UCSD-AML1 (cell line): ENCODE measurements around the gene CANT1.
"Not testable (repeated sequence)": the region's sequence is repeated elsewhere in the genome, so short reads cannot be mapped to it uniquely, and the experiment has no call there.

Experiments used
- DNase-seq: peaks from one replicate; lab custom pipeline; 2025; ENCODE audit not compliant: unreplicated experiment; lab: John Stamatoyannopoulos, UW

CANT1 gene

GRCh38 chr17:78977997-78978973 is 31.3 kb downstream of the CANT1 start:
- DNase-seq: no peak

GRCh38 chr17:78977681-78977943 is 32.0 kb downstream of the CANT1 start:
- DNase-seq: no peak

GRCh38 chr17:78976907-78977680 is 32.5 kb downstream of the CANT1 start:
- DNase-seq: no peak

GRCh38 chr17:78974635-78975591 is 34.7 kb downstream of the CANT1 start:
- DNase-seq: no peak

- DNase-seq: no peak
Measured at GRCh38 chr17:78973792-78974520, 35.6 kb downstream of the CANT1 start.

GRCh38 chr17:78973196-78973595 is 36.4 kb downstream of the CANT1 start:
- no peak for DNase-seq

- no peak for DNase-seq
Measured at GRCh38 chr17:78972507-78973105, 37.0 kb downstream of the CANT1 start.

GRCh38 chr17:78971756-78972506 is 37.6 kb downstream of the CANT1 start:
- DNase-seq: no peak

- DNase-seq: peak; percentile 71
Measured at GRCh38 chr17:78970834-78971755, 38.5 kb downstream of the CANT1 start.

GRCh38 chr17:78969865-78970264 is 39.7 kb downstream of the CANT1 start:
- no peak for DNase-seq

GRCh38 chr17:78967782-78968362 is 41.7 kb downstream of the CANT1 start:
- DNase-seq: no peak

GRCh38 chr17:78966910-78967600 is 42.5 kb downstream of the CANT1 start:
- DNase-seq: no peak

- DNase-seq: no peak
Measured at GRCh38 chr17:78966123-78966813, 43.3 kb downstream of the CANT1 start.

GRCh38 chr17:78965491-78965924 is 44.1 kb downstream of the CANT1 start:
- no peak for DNase-seq

GRCh38 chr17:78963378-78963777 is 46.2 kb downstream of the CANT1 start:
- no peak for DNase-seq

- not testable (repeated sequence) for DNase-seq
Measured at GRCh38 chr17:78962984-78963348, 46.6 kb downstream of the CANT1 start.
